Measurements from ENCODE around the gene PIF1.
"Not testable (repeated sequence)": the region's sequence is repeated elsewhere in the genome, so short reads cannot be mapped to it uniquely, and the experiment has no call there.

The PIF1 gene

GRCh38 chr15:64809649-64810496 is 15.6 kb downstream of the PIF1 start:
- DNase-seq: peak; percentile 48 to 76

- no peak for DNase-seq
Observed at GRCh38 chr15:64808785-64809453, 16.5 kb downstream of the PIF1 start.

GRCh38 chr15:64807751-64808222 is 17.7 kb downstream of the PIF1 start:
- DNase-seq: no peak

- no peak for DNase-seq
Observed at GRCh38 chr15:64807051-64807749, 18.2 kb downstream of the PIF1 start.

GRCh38 chr15:64806509-64806908 is 18.9 kb downstream of the PIF1 start:
- no peak for DNase-seq

GRCh38 chr15:64804619-64805018 is 20.8 kb downstream of the PIF1 start:
- DNase-seq: no peak

GRCh38 chr15:64803526-64803925 is 21.9 kb downstream of the PIF1 start:
- DNase-seq: no peak

GRCh38 chr15:64800476-64800875 is 25.0 kb downstream of the PIF1 start:
- no peak for DNase-seq

- not testable (repeated sequence) for DNase-seq
Observed at GRCh38 chr15:64798905-64799304, 26.5 kb downstream of the PIF1 start.

GRCh38 chr15:64795921-64796320 is 29.5 kb downstream of the PIF1 start:
- DNase-seq: not testable (repeated sequence)

GRCh38 chr15:64795299-64795698 is 30.1 kb downstream of the PIF1 start:
- not testable (repeated sequence) for DNase-seq

- no peak for DNase-seq
Observed at GRCh38 chr15:64792282-64792681, 33.2 kb downstream of the PIF1 start.

GRCh38 chr15:64791401-64791800 is 34.0 kb downstream of the PIF1 start:
- DNase-seq: no peak

GRCh38 chr15:64783796-64784195 is 41.7 kb downstream of the PIF1 start:
- DNase-seq: no peak

GRCh38 chr15:64782751-64783150 is 42.7 kb downstream of the PIF1 start:
- no peak for DNase-seq

GRCh38 chr15:64781299-64781698 is 44.1 kb downstream of the PIF1 start:
- no peak for DNase-seq

- DNase-seq: no peak
Observed at GRCh38 chr15:64780600-64781156, 44.8 kb downstream of the PIF1 start.

GRCh38 chr15:64779630-64780029 is 45.8 kb downstream of the PIF1 start:
- DNase-seq: no peak

GRCh38 chr15:64779024-64779423 is 46.4 kb downstream of the PIF1 start:
- no peak for DNase-seq

GRCh38 chr15:64776402-64776786 is 49.1 kb downstream of the PIF1 start:
- DNase-seq: no peak

- no peak for DNase-seq
Observed at GRCh38 chr15:64775551-64776401, 49.7 kb downstream of the PIF1 start, which contains the start of gene RBPMS2. Gene RBPMS2 (minus strand): TSS chr15:64775589. CDS start chr15:64775319, 270 bp downstream.

All from NCI-H446 (cell line).